Activated T-helper 1 cell treated with anti-CD3 and anti-CD28 coated beads, Interleukin-12 subunit alpha, Interleukin-12 subunit beta, Interleukin-2, Interleukin-4 antibody, amounts not matched to agents 30 ng/mL and 10 ng/mL and 1 ng/mL, durations not matched to agents 14 hours and 24 hours and 36 hours (primary cell): ENCODE measurements around the gene USP2. TPM values are rescaled to one million over a fixed set of nuclear protein-coding genes. Genes with fewer than 3 reads are reported as not detected.

Experiments
- DNase-seq: peaks from one replicate; pipeline ENCODE4 v3.0.0; 2021; ENCODE audit warnings: low spot score
- H3K27ac Mint-ChIP-seq: one replicate; pipeline ENCODE4 v1.8.0; 2021; ENCODE audit warnings: mild to moderate bottlenecking, mixed read lengths
- H3K27me3 Mint-ChIP-seq: one replicate; pipeline ENCODE4 v1.8.0; 2022; ENCODE audit warnings: mild to moderate bottlenecking, moderate library complexity, mixed read lengths; ENCODE audit not compliant: insufficient read depth
- H3K36me3 Mint-ChIP-seq: one replicate; pipeline ENCODE4 v1.8.0; 2021; ENCODE audit warnings: low read depth, mixed read lengths
- H3K4me1 Mint-ChIP-seq: one replicate; pipeline ENCODE4 v1.8.0; 2021; ENCODE audit warnings: low read depth, mixed read lengths
- H3K4me3 Mint-ChIP-seq: one replicate; pipeline ENCODE4 v1.8.0; 2021; ENCODE audit warnings: mild to moderate bottlenecking, moderate library complexity, mixed read lengths
- H3K9me3 Mint-ChIP-seq: one replicate; pipeline ENCODE4 v1.8.0; 2021; ENCODE audit warnings: mixed read lengths
- intact Hi-C: fragments of 100-400 bp; cut with micrococcal nuclease; formaldehyde crosslinking; loops from one replicate; pipeline ENCODE4 v1.15.1; 2024
- total RNA-seq: library from RNA; stranded (reverse); gene quantifications from 2 replicates; pipeline ENCODE4 v1.2.3, GENCODE V29; 2022

Gene USP2, protein sequence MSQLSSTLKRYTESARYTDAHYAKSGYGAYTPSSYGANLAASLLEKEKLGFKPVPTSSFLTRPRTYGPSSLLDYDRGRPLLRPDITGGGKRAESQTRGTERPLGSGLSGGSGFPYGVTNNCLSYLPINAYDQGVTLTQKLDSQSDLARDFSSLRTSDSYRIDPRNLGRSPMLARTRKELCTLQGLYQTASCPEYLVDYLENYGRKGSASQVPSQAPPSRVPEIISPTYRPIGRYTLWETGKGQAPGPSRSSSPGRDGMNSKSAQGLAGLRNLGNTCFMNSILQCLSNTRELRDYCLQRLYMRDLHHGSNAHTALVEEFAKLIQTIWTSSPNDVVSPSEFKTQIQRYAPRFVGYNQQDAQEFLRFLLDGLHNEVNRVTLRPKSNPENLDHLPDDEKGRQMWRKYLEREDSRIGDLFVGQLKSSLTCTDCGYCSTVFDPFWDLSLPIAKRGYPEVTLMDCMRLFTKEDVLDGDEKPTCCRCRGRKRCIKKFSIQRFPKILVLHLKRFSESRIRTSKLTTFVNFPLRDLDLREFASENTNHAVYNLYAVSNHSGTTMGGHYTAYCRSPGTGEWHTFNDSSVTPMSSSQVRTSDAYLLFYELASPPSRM
- 0.22 and 0.36 TPM in 2 replicates for total RNA-seq

GRCh38 chr11:119381181-119381988 is at the start of gene USP2:
USP2 (minus strand) TSS chr11:119381690; CDS start chr11:119373480, 8,210 bp downstream.
- H3K4me1 Mint-ChIP-seq = no peaks in the 10 kb centered on the region
- H3K9me3 Mint-ChIP-seq = no peaks in the 10 kb centered on the region
- peaks cover 8% of the 10 kb centered on the region for H3K27me3 Mint-ChIP-seq
- no peak within 1 kb of the TSS for H3K27ac Mint-ChIP-seq
- H3K4me3 Mint-ChIP-seq = no peak within 1 kb of the TSS
- intact Hi-C loops = loop anchor here (1.0 to 5.0 kb wide), 6 partner anchors 17 to 346 kb away; partner anchors contain the start of genes HINFP and NECTIN1
- no peaks in the 10 kb centered on the region for H3K36me3 Mint-ChIP-seq
- peak; percentile 95 for DNase-seq

DNA sequence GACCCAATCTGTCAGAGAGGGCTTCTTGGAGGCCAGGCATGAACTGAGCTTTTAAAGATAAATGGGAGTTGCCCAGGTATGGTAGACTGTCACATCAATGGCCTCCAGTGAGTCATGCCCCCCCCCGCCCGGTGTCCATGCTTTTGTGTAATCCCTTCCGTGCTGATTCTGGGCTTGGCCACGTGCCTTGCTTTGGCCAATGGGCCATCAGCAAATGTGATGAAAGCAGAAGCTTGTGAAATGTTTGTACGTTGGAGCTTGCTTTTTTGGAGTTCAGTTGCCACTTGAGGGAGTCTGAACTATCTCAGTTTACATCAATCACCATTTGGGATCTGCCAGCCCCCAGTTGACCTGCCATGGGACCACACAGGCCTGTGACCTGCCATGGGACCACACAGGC is 45.8 kb upstream of the USP2 start:
- H3K36me3 Mint-ChIP-seq = no peaks in the 10 kb centered on the region
- intact Hi-C loops = no loop called here
- no peak for DNase-seq
- H3K27me3 Mint-ChIP-seq = peaks cover 29% of the 10 kb centered on the region
- no peaks in the 10 kb centered on the region for H3K9me3 Mint-ChIP-seq
- no peak overlapping the region for H3K27ac Mint-ChIP-seq
- H3K4me3 Mint-ChIP-seq = no peak overlapping the region
- H3K4me1 Mint-ChIP-seq = peaks cover 5% of the 10 kb centered on the region

DNA sequence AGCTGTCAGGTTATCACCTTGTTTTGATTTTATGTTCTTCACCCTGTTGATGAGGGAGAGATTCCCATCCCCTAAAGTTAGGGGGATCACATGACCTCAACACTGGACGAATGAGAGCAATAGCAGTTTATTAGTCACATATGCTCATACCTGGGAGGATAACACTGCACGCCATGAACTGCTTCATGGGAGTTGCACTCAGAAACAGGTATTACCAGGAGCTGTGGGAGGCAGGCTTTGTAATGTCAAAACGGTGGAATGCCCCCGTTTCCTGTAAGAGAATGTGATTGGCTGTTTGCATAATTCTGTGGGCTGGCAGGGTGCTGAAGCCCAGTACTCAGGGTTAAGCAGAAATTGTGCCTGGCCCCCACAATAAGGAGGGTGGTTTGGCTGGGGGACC is 44.7 kb upstream of the USP2 start:
- H3K4me1 Mint-ChIP-seq = peaks cover 5% of the 10 kb centered on the region
- H3K4me3 Mint-ChIP-seq = no peak overlapping the region
- no peaks in the 10 kb centered on the region for H3K9me3 Mint-ChIP-seq
- no peak for DNase-seq
- no peaks in the 10 kb centered on the region for H3K36me3 Mint-ChIP-seq
- H3K27me3 Mint-ChIP-seq = peaks cover 39% of the 10 kb centered on the region
- intact Hi-C loops = no loop called here
- H3K27ac Mint-ChIP-seq = no peak overlapping the region

- no peak for DNase-seq
- H3K9me3 Mint-ChIP-seq = no peaks in the 10 kb centered on the region
- H3K27me3 Mint-ChIP-seq = peaks cover 39% of the 10 kb centered on the region
- H3K4me1 Mint-ChIP-seq = peaks cover 5% of the 10 kb centered on the region
- no peaks in the 10 kb centered on the region for H3K36me3 Mint-ChIP-seq
- no peak overlapping the region for H3K27ac Mint-ChIP-seq
- intact Hi-C loops = no loop called here
- no peak overlapping the region for H3K4me3 Mint-ChIP-seq
These were observed 43.3 kb upstream of the USP2 start for GRCh38 chr11:119424775-119425174.

GRCh38 chr11:119424276-119424675 is 42.8 kb upstream of the USP2 start:
- intact Hi-C loops = no loop called here
- peaks cover 5% of the 10 kb centered on the region for H3K4me1 Mint-ChIP-seq
- H3K27ac Mint-ChIP-seq = no peak overlapping the region
- H3K4me3 Mint-ChIP-seq = no peak overlapping the region
- H3K27me3 Mint-ChIP-seq = peaks cover 39% of the 10 kb centered on the region
- no peak for DNase-seq
- no peaks in the 10 kb centered on the region for H3K36me3 Mint-ChIP-seq
- no peaks in the 10 kb centered on the region for H3K9me3 Mint-ChIP-seq

DNA sequence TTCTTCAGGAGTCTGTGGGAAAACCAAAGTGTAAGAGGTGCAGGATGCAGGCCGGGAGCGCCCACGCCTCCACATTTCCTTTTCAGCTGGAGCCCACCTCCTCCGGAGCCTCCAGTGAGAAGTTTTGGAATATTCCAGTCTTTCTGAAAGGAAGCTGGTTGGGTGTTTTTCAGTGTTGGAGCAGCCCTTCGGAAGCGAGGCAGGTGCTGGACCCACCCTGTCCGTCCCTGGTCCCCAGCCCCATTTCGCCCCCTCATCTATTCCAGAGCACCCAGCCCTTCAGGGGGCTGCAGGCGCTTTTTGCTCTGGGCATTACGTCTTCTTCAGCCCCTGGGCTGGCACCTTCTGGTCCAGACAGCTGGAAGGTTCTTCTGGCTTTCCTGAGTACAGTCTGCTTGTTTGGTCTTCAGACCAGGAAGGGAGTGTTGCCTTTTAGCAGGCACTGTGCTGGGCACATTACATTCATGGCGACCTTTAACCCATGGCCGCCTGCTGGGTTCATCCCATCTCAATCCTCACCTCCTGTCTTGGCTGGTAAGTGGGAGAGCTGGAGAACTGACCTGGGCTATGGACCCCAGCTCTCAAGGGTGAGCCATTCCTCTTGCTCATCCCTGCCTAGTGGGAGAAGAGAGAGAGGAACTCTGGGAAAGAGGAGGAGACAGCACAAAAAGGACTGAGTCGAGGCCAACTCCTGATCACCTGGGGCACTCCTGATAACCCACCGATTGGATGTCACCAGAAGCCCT is 42.2 kb upstream of the USP2 start:
- H3K4me3 Mint-ChIP-seq = peak overlapping the region; percentile 39
- peaks cover 39% of the 10 kb centered on the region for H3K27me3 Mint-ChIP-seq

DNA sequence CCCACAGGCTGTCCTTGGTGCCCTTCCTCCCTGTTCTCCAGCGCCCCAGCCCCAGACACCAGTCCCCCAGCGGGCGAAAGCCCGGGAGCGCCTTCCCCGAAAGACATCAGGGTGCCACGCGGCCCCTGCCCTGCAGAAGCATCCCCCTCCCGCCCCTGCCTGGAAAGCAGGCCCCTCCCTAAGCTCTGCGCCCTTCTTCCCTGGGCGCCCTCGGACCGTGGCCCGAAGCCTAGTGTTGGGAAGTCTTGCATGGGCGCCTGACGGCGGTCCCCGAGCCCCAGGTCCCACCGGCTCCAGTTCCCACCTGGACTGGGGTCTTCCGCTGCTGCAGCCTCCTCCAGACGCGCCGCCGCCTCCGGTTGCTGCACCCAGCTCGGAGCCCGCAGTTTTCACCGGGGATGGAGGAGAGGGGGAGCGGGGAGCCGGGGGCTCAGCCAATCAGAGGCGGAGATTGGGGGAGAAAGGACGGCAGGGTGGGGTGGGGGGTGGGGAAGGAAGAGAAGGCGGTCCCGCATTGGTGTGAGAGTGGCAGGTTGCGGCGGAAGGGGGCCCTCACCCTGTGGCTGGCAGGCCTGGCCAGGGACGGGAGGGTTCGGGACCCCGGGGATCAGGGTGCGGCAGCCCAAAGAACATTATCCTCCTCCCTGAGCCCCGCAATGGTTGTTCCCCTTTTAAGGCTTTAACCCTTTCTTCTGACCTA is 41.5 kb upstream of the USP2 start, which contains the start of gene THY1:
TSS of gene THY1 (minus strand) at position 364 of the 700 bp plus-strand sequence. CDS start 2,267 bp downstream, outside the sequence.
- no peak for DNase-seq
- intact Hi-C loops = no loop called here
- H3K36me3 Mint-ChIP-seq = no peaks in the 10 kb centered on the region
- H3K27ac Mint-ChIP-seq = no peak within 1 kb of the TSS
- H3K4me1 Mint-ChIP-seq = peaks cover 5% of the 10 kb centered on the region
- peaks cover 39% of the 10 kb centered on the region for H3K27me3 Mint-ChIP-seq
- H3K9me3 Mint-ChIP-seq = no peaks in the 10 kb centered on the region
- peak within 1 kb of the TSS; percentile 39 for H3K4me3 Mint-ChIP-seq

More for the DNA sequence above, 42.2 kb upstream of the USP2 start:
- no peaks in the 10 kb centered on the region for H3K9me3 Mint-ChIP-seq
- peaks cover 5% of the 10 kb centered on the region for H3K4me1 Mint-ChIP-seq
- no peak for DNase-seq
- intact Hi-C loops = no loop called here
- H3K27ac Mint-ChIP-seq = no peak overlapping the region
- H3K36me3 Mint-ChIP-seq = no peaks in the 10 kb centered on the region

- Mint-ChIP-seq H3K4me3 (peak overlapping the region; percentile 32), H3K4me1 (peaks cover 5% of the 10 kb centered on the region), H3K27ac (no peak overlapping the region), H3K36me3 (no peaks in the 10 kb centered on the region), H3K27me3 (peaks cover 39% of the 10 kb centered on the region), H3K9me3 (no peaks in the 10 kb centered on the region)
- no peak for DNase-seq
- intact Hi-C loops = no loop called here
These were observed 40.7 kb upstream of the USP2 start for GRCh38 chr11:119421941-119422808.

- H3K36me3 Mint-ChIP-seq = no peaks in the 10 kb centered on the region
- H3K4me3 Mint-ChIP-seq = peak overlapping the region; percentile 32
- intact Hi-C loops = no loop called here
- no peak for DNase-seq
- H3K27me3 Mint-ChIP-seq = peaks cover 39% of the 10 kb centered on the region
- no peak overlapping the region for H3K27ac Mint-ChIP-seq
- no peaks in the 10 kb centered on the region for H3K9me3 Mint-ChIP-seq
- peaks cover 4% of the 10 kb centered on the region for H3K4me1 Mint-ChIP-seq
These were observed 39.9 kb upstream of the USP2 start for GRCh38 chr11:119421351-119421750.

DNA sequence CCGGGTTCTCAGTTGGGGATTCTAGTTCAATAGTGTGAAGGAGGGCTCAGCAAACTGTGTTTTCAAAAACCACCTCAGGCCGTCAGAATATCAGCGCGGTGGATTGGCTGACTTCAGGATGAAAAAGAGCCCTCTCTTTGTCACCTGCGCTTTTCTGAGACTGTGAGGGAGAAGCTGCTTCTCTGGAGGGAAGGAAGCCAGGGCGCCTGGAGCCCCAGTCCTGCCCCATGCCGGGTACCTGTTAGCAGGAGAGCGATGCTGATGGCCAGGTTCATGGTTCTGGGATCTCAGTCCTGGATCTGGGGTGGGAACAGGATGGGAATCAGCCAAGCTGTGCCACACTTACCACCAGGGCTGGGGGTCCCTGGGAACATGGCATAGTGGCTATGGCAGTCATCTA is 39.1 kb upstream of the USP2 start:
- intact Hi-C loops = no loop called here
- Mint-ChIP-seq H3K4me3 (no peak overlapping the region), H3K27me3 (peaks cover 37% of the 10 kb centered on the region), H3K36me3 (no peaks in the 10 kb centered on the region), H3K9me3 (no peaks in the 10 kb centered on the region), H3K4me1 (no peaks in the 10 kb centered on the region), H3K27ac (no peak overlapping the region)
- no peak for DNase-seq

DNA sequence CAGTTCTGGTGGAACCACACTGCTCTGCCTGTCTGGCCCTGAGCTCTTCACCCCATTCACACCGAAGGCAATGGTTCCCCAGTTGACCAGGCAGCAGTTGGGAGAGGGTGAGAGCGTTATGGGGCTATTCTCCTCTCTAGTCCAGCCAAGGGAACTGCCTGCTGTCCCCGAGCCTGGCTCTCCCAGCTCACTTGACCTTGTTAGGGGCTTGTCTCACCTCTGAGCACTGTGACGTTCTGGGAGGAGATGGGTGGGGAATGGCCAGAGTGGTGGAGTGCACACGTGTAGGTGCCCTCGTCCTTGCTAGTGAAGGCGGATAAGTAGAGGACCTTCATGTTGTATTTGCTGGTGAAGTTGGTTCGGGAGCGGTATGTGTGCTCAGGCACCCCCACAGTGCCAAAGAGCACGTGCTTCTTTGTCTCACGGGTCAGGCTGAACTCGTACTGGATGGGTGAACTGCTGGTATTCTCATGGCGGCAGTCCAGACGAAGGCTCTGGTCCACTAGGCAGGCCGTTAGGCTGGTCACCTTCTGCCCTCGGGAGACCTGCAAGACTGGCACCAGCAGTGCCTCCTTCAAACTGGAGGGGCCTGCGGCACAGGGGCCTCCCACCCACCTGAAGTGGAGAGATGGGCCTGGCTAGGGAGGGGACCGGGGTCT is 38.5 kb upstream of the USP2 start:
- no peaks in the 10 kb centered on the region for H3K9me3 Mint-ChIP-seq
- no peaks in the 10 kb centered on the region for H3K4me1 Mint-ChIP-seq
- no peak for DNase-seq

More for the DNA sequence above, 38.5 kb upstream of the USP2 start:
- peaks cover 35% of the 10 kb centered on the region for H3K27me3 Mint-ChIP-seq
- H3K4me3 Mint-ChIP-seq = no peak overlapping the region
- intact Hi-C loops = no loop called here
- H3K27ac Mint-ChIP-seq = no peak overlapping the region
- H3K36me3 Mint-ChIP-seq = no peaks in the 10 kb centered on the region
